ENCODE results near the gene SIT1.

DNA sequence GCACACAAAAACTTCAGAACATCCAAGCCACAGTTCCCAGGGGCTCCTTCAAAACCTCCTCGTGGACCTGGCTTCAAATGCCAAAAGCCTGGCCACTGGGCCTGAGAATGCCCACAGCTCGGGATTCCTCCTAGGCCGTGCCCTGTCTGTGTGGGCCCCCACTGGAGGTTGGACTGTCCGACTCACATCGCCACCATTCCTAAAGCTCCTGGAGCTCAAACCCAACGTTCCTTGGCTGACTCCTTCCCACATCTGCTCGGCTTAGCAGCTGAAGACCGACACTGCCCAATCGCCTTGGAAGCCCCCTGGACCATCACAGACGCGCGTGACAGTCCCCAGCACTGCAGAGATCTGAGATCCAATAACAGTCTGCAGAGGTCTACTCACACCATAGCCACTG lies 7.7 kb downstream of the SIT1 start:
- TF ChIP-seq CTCF (IDR thresholded peaks at IDR 0.05) = no peak
- no peak for TF ChIP-seq POLR2A (IDR thresholded peaks at IDR 0.05)
- no peak for TF ChIP-seq POLR2AphosphoS5 (IDR thresholded peaks at IDR 0.05; ENCODE audit: insufficient read depth in 1 of 2, low read depth in 1 of 2)
